ENCODE measurements around the gene FCHSD2.

DNA sequence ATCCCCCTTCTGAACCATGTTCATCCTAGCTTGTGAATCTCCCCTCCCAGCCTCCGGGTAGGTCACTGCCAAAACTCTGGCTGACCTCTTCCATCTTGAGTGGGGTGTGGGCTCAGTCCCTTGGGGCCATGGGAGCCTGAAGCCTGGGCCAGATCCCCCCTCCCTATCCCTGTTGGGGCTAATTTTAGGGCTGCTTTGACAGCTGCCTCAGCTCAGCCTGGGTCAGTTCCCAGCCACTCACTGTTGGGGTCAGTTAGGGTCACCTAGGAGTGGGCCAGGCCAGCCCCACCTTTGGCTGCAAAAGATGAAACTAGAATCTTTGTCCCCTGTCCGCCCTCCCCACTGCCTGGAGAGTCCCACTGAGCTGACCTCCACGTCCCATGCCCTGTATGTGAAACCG lies 46.2 kb upstream of the FCHSD2 start:
- TF ChIP-seq, protein P1, sequence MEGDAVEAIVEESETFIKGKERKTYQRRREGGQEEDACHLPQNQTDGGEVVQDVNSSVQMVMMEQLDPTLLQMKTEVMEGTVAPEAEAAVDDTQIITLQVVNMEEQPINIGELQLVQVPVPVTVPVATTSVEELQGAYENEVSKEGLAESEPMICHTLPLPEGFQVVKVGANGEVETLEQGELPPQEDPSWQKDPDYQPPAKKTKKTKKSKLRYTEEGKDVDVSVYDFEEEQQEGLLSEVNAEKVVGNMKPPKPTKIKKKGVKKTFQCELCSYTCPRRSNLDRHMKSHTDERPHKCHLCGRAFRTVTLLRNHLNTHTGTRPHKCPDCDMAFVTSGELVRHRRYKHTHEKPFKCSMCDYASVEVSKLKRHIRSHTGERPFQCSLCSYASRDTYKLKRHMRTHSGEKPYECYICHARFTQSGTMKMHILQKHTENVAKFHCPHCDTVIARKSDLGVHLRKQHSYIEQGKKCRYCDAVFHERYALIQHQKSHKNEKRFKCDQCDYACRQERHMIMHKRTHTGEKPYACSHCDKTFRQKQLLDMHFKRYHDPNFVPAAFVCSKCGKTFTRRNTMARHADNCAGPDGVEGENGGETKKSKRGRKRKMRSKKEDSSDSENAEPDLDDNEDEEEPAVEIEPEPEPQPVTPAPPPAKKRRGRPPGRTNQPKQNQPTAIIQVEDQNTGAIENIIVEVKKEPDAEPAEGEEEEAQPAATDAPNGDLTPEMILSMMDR (IDR thresholded peaks at IDR 0.05; ENCODE audit: control extremely low read depth in 1 of 3, insufficient read depth in 1 of 3, low read depth in 1 of 3, low read length in 3 of 3), result no peak
- no peak for TF ChIP-seq GTF2F1 (IDR thresholded peaks at IDR 0.05; ENCODE audit: borderline replicate concordance, low read depth, low read length)
- TF ChIP-seq POLR2A (IDR thresholded peaks at IDR 0.05; ENCODE audit: control extremely low read depth in 1 of 2, low read depth in 2 of 2, low read length in 2 of 2), result no peak
- TF ChIP-seq TBP (IDR thresholded peaks at IDR 0.05; ENCODE audit: low read depth, low read length), result no peak
